MV-4-11 (cell line): ENCODE measurements around the gene CMC2.

ENCODE experiments used
- DNase-seq: peaks from one replicate; lab custom pipeline; 2025; lab: John Stamatoyannopoulos, UW

The CMC2 gene

GRCh38 chr16:80972611-80973010, 34.1 kb downstream of the CMC2 start:
- no peak for DNase-seq

GRCh38 chr16:80971819-80972218, 34.9 kb downstream of the CMC2 start:
- no peak for DNase-seq

DNA sequence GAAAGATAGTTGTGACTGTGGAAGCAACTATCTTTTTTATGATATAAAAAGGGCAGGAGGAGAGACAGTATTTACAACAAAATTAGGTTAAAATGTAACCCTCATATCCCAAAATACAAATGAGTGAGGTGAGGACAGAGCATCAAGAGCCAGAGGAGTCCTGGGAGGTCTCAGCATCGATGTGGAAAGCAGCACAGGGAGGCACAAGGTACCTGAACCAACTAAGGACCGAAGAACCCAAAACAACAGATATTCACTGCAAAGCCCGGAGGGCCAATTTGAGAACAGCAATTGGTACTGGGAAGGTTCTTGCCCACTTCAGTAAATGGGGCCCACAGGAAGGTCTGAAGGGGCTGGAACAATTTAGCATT, 37.6 kb downstream of the CMC2 start:
- DNase-seq = no peak

DNA sequence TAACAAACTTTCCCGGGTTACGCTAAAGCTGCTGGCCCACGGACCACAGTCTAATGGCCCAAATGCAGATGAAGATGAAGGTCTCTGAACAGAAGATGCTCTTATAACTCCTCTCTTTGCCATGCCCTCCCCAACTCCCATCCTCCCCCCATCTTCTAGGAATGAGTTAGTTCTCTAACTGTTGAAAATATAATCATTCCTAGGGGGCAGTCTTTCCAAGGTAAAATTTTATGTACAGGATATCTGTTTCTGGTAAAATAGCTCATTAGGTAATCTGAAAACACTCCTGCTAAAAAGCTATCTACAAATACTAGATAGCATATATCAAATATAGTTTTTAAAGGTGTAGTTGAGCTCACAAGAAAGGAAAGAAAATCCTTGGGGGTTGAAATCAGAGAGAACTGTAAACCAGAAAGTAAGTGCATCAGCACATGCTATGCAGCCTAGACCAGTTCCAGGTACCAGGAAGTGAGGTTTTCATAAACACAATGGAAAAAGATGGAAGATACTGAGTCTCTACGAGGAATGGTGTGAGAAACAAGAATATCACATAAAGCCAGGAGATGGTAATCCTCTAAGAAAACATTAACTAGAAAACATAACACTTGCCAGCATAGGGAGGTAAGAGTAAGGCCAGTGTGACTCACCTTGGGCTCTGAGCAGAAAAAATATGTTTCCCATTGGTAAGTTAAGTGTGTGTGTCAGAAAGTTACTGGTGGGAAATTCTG, 38.1 kb downstream of the CMC2 start:
- no peak for DNase-seq

GRCh38 chr16:80966617-80967016, 40.1 kb downstream of the CMC2 start:
- DNase-seq = no peak

- DNase-seq = no peak
Observed at GRCh38 chr16:80964351-80964750, 42.3 kb downstream of the CMC2 start.

GRCh38 chr16:80962879-80963278, 43.8 kb downstream of the CMC2 start:
- DNase-seq = no peak

GRCh38 chr16:80958284-80958683, 48.4 kb downstream of the CMC2 start:
- no peak for DNase-seq

DNA sequence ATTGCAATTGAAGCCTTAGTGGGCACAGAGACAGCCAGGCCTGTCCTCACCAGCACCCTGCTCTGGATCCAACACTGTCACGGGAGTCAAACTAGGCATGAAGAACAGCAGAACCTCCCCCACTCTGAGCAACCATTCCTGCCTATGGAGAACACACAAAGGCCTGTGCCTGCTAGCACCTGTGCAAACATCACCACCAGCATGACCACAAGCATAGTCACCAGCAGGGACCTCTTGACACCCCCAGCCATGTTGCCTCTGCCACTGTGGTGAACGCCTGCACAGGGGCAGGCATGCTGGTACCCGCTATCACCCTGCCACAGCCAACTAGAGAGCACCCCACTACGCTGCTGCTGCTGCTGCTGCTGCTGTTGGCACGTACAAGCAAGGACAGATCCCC, 51.7 kb downstream of the CMC2 start:
- DNase-seq = no peak

DNA sequence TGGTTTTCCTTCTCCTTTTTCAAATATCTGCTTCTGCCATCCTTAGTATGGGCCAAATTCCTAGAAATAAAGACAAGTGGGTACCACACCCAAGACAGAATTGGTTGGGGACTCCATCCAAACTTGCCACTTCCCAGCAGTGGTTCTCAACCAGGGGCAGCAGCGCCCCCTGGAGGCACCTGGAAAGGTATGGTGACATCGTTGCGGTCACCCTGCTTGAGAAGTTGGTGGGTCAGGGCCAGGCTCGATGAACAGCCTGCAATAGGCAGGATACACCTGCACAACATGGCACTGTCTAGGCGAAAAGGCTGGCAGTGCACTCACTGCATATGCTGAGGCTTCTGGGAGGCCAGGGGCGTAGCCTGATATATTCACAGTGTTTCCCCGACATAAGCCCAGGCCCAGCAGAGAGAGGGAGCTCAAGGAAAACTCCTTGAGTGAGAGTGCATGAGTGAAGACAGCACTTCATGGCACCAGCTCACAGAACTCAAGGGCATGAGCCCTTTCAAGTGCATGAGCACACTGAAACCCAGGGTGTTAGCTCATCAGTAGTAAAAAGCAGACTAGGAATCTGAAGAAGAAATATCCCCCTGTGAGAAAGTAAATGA, 57.7 kb downstream of the CMC2 start:
- DNase-seq = no peak

- DNase-seq = no peak
Observed at GRCh38 chr16:80947708-80948625, 58.7 kb downstream of the CMC2 start.

GRCh38 chr16:80947239-80947638, 59.4 kb downstream of the CMC2 start:
- DNase-seq = no peak

DNA sequence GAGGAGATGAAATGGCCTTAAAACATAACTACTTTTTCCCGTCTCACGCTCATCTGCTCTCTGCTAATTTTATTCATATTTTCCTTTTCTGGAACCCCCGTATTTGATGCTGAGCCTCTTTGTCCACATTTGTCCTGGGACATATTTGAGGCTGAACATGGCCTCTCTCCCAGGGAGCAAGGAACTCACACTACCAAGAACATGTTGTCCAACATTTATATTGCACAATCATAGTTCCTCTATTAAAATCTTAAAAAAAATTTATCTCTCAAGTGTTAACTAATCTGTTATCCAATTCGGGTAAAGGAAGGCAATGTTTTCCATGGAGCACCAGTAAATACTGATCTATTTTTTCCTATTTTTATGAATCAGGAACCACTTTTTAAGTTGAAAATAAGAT, 60.2 kb downstream of the CMC2 start:
- no peak for DNase-seq

DNA sequence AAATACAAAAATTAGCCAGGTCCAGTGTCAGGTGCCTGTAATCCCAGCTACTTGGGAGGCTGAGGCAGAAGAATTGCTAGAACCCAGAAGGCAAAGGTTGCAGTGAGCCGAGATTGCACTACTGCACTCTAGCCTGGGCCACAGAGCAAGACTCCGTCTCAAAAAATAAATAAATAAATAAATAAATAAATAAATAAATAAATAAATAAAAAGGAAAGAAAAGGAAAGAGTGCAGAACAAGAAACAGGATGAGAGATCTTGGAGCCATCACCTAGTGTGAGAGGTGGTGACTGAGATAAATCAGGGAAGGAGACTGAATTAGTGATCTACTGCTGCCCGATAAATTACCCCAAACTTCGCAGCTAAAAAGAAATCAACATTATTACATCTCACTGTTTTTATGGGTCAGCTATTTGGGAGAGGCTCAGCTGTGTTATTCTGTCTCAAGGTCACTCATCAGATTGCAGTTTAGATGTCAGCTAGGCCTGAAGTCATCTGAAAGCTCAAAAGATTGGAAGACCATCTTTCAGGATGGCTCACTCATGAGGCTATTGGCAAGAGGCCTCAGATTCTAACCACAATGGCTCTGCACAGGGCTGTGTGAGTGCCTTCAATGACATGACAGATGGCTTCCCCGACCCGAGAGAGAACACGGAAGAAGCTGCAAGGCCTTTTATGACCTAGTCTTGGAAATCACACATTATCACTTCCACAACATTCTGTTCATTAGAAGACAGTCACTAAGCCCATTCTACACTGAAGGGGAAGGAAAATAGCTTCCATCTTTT, 66.4 kb downstream of the CMC2 start:
- DNase-seq = no peak

- DNase-seq = no peak
Observed at GRCh38 chr16:80938879-80939260, 67.8 kb downstream of the CMC2 start.

- DNase-seq = no peak
Observed at GRCh38 chr16:80938004-80938878, 68.4 kb downstream of the CMC2 start.

DNA sequence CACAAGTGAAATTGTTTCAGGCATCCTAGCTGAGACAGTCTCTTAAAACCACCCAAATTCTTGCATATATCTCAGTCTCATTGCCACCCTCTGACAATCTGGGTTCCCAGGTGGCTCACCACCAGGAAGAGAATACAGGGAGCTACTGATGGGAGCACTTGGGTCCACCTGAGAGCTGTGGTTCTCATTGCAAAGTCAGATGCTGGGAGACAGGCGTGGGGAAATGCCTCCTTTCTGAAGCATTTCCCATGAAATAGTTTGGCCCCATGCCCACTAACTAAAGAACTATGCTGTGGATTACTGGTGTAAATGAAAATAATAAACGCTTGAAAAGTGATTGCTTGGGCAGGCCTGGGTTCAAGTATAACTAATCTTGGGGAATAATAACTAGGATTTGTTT, 70.3 kb downstream of the CMC2 start:
- no peak for DNase-seq

DNA sequence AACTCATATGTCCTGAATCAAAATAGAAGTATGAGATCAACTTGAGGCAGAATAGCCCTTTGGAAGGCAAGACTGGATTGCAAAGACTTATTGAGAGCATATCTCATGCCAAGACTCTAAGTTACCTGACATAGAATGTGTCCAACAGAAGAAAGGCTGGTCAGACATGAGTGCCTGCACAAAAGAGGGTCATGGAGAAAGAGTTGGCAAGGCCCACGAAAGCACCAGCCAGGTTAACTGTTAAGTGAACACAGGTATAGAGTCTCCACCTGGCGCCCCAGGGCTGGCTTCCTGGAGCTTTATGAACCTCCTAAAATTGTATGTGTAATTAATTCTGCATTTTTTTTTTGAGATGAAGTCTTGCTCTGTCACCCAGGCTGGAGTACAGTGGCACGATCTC, 71.0 kb downstream of the CMC2 start:
- no peak for DNase-seq

DNA sequence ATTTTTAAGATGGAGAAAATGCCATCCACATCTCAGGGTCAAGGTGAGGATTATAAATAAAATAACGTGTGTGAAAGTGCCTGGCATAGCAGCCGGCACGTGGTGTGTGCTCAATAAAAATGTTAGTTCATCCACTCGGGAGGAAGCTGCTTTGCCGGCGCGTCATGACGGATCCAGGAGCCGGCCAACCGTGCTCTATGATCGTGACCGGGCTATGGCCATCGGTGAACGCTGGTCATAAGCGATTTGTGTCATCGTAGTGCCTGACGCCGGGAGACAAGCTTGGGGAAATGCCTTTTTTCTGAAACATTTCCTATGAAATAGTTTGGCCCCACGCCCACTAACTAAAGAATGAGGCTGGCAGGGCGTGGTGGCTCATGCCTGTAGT, 74.0 kb downstream of the CMC2 start:
- DNase-seq = no peak

DNA sequence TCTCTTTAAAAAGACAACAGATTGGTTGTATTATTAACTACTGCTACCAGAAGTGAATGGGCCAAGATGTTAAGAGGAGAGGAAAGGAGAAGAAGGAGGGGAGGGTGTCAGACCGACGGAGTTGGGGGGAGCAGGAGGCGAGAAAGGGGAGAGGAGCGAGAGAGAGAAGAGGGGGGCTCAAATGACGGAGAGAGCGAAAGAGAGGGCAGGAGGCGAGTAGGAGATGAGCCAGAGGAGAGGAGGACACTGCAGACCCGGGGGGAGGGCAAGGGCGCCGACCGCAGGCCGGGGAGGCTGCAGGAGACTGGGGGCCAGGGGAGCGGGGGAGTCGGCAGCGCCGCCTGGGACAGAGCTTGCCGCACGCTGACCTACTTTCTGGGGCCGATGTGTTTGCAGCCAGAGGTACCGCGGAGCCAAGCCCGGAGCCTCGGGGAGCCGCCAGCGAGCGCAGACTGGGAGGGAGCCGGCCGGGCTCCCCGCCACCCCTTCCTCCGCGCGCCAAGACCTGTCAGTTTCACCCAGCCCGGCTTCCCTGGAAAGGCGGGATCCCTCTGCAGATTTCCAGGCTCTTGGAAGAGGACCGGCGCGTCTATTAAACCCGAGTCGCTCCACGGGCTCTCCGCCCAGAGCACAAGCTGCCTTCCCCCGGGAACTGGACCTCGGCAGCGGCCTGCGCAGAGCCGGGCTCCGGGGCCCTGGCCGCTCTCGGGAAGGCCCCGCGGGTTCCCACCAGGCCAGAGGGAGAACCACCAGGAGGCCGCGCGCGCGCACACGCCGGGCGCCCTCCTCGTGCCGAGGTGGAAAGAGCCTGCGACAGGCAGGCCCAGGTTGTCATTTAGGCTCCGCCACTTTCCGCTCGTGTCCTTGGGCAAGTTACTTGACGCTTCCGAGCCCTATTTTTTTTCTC, 74.6 kb downstream of the CMC2 start:
- no peak for DNase-seq
